LNCaP clone FGC (cell line): ENCODE results near the gene PROM2.
A peak's percentile ranks its signal among the peaks of the same experiment; 100 is the strongest.

Source experiments
- DNase-seq: peaks from one replicate; pipeline ENCODE4 v3.0.0-alpha.2; 2011; ENCODE audit warnings: low read depth
- H3K4me3 ChIP-seq: 2 replicates; pipeline ENCODE4 v1.5.1; 2011; ENCODE audit warnings: mild to moderate bottlenecking, low read depth, low read length, control low read depth
- TF ChIP-seq, protein P1 (sequence below): IDR thresholded peaks from 2 replicates; pipeline ENCODE4 v1.5.1; 2012; ENCODE audit warnings: mild to moderate bottlenecking; ENCODE audit not compliant: control insufficient read depth, insufficient read depth; ENCODE audit errors: extremely low read depth

The PROM2 gene

DNA sequence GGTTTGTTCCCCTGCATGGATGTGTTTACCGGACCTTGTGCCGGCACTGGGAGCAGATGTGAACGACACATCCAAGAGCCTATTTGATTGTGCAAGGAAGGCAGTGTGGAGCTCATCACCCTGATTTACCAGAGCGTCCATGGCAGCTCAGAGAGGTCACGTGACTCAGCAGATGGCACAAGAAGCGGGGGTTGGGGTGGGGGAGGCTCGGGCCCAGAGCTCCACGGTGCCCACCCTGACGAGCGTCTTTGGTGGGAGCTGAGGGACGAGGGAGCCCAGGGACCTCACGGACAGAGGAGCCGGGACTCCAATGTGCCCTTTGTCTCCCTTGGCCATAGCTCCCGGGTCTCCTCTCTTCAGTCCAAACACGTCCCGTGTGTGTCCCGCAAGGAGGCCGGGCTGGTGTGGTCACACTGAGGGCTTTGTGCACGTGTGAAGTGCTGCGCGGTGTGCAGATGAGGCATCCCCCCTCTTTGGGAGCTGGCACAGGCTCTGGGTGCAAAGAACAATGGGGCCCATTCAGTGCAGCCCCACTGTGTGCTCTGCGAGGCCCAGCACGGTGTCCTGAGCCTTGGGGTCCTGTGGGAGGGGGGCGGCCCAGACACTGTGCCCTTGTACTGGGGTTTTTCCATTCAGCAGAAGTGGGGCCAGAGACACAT, 38.4 kb downstream of the PROM2 start:
- DNase-seq: no peak
- TF ChIP-seq, protein P1, sequence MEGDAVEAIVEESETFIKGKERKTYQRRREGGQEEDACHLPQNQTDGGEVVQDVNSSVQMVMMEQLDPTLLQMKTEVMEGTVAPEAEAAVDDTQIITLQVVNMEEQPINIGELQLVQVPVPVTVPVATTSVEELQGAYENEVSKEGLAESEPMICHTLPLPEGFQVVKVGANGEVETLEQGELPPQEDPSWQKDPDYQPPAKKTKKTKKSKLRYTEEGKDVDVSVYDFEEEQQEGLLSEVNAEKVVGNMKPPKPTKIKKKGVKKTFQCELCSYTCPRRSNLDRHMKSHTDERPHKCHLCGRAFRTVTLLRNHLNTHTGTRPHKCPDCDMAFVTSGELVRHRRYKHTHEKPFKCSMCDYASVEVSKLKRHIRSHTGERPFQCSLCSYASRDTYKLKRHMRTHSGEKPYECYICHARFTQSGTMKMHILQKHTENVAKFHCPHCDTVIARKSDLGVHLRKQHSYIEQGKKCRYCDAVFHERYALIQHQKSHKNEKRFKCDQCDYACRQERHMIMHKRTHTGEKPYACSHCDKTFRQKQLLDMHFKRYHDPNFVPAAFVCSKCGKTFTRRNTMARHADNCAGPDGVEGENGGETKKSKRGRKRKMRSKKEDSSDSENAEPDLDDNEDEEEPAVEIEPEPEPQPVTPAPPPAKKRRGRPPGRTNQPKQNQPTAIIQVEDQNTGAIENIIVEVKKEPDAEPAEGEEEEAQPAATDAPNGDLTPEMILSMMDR: no peak
- H3K4me3 ChIP-seq: no peak overlapping the region

GRCh38 chr2:95313296-95314131, 39.3 kb downstream of the PROM2 start:
- no peak for DNase-seq

DNA sequence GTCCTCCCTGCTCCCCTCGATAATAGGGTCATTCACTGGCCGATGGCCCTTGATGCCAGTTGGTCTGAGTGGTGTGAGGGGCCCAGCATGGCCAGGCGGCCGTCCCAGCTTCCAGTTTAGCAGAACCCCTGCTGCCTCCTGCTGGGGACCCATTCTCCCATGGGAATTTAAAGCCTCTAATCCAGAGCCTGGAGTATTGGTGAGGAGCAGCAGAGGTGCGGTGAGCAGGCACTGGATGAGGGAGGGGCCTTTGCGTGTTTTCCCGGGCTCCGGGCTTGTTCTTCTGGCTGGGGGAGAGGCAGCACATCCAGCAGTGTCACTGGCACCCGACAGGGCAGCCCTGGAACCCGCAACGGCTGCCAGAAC, 40.3 kb downstream of the PROM2 start:
- no peak overlapping the region for H3K4me3 ChIP-seq
- no peak for DNase-seq
- TF ChIP-seq, protein P1: no peak

More at GRCh38 chr2:95313296-95314131, 39.3 kb downstream of the PROM2 start:
- TF ChIP-seq, protein P1: no peak
- H3K4me3 ChIP-seq: no peak overlapping the region

GRCh38 chr2:95314964-95315611, 40.8 kb downstream of the PROM2 start:
- no peak for DNase-seq
- TF ChIP-seq, protein P1: peak; percentile 90
- H3K4me3 ChIP-seq: no peak overlapping the region

- TF ChIP-seq, protein P1: no peak
- no peak overlapping the region for H3K4me3 ChIP-seq
- no peak for DNase-seq
Measured at GRCh38 chr2:95315801-95316411, 41.7 kb downstream of the PROM2 start.

DNA sequence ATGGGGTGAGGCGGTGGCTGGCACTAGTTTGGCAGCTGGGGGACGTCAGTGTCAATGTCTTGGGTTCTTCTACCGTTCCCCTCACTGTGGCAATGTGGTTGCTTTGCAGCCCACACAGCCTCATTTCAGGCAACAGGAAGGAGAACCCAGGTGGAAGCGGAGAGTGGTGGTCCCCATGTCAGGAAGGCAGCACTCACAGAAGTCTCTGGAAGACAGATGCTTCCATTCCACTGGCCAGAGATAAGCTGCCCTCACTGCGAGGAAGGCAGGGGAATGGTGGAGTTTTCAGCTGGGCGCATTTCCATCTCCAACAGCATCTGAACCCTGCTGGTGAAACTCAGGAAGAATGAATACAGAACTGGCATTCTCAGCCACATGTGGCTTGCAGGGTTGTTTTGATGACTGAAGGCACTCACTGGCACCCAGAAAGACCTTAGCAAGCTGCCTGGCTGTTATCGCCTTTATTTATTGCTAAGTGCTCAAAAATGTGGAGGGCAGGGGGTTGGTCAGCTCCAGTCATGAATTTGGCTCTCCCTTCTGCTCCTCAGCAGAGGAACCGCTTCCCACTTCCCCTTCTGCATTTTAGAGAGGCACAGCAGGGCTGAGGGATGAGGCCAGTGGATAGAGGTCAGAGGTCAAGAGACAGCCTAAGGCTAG, 42.3 kb downstream of the PROM2 start:
- no peak overlapping the region for H3K4me3 ChIP-seq
- DNase-seq: no peak
- TF ChIP-seq, protein P1: no peak
